Measurements from ENCODE around the gene CEMIP. TPM values are rescaled to one million over a fixed set of nuclear protein-coding genes. Genes with fewer than 3 reads are reported as not detected.

The CEMIP gene
- total RNA-seq, 2 experiments from 2014 or later: not detected

- BruUV-seq (replicated peaks): no TSS peak
Observed at GRCh38 chr15:80841541-80841940, 62.4 kb downstream of the CEMIP start.

GRCh38 chr15:80844011-80844732 lies 65.0 kb downstream of the CEMIP start:
- H3K79me2 ChIP-seq (ENCODE audit: insufficient read depth, low read depth, low read length): no peaks in the 10 kb centered on the region
- H3K4me1 ChIP-seq (ENCODE audit: insufficient read depth, low read length, poor library complexity, severe bottlenecking): no peaks in the 10 kb centered on the region
- no TSS peak for BruUV-seq (replicated peaks)
- no peak for DNase-seq (ENCODE audit: low spot score)
- H3K9me2 ChIP-seq (ENCODE audit: insufficient read depth, low read length): no peaks in the 10 kb centered on the region
- no peaks in the 10 kb centered on the region for H3K9me3 ChIP-seq (ENCODE audit: low read length)
- H3K27ac ChIP-seq (ENCODE audit: low read depth, low read length, poor library complexity, severe bottlenecking): no peak overlapping the region
- intact Hi-C loops (cut with micrococcal nuclease; ENCODE audit: unreplicated experiment): no loop called here
- no peak overlapping the region for H2AFZ ChIP-seq (ENCODE audit: low read length)
- H3K36me3 ChIP-seq (ENCODE audit: insufficient read depth, low read length): no peaks in the 10 kb centered on the region
- ChIA-PET CTCF (ENCODE audit: unreplicated experiment) (no interaction called here), POLR2A (interaction anchor here (1.0 kb wide), 1 partner anchor 9 kb away, joined by 3 read pairs; no protein-coding TSS in a partner anchor)
- H3K4me3 ChIP-seq (ENCODE audit: low read depth, low read length, poor library complexity, severe bottlenecking): no peak overlapping the region
- H3K4me2 ChIP-seq (ENCODE audit: low read length): no peak overlapping the region
- TF ChIP-seq CTCF (conservative IDR thresholded peaks at IDR 0.05; ENCODE audit: low read length) (no peak), EZH2phosphoT487 (IDR thresholded peaks at IDR 0.05; ENCODE audit: borderline replicate concordance, low read depth, low read length) (no peak)
- H4K20me1 ChIP-seq (ENCODE audit: insufficient read depth, low read length): no peaks in the 10 kb centered on the region

More at GRCh38 chr15:80841541-80841940, 62.4 kb downstream of the CEMIP start:
- no peaks in the 10 kb centered on the region for H3K4me1 ChIP-seq (ENCODE audit: insufficient read depth, low read length, poor library complexity, severe bottlenecking)
- H3K4me3 ChIP-seq (ENCODE audit: low read depth, low read length, poor library complexity, severe bottlenecking): no peak overlapping the region
- no peak overlapping the region for H3K27ac ChIP-seq (ENCODE audit: low read depth, low read length, poor library complexity, severe bottlenecking)
- POLR2A ChIA-PET: no interaction called here
- H3K79me2 ChIP-seq (ENCODE audit: insufficient read depth, low read depth, low read length): no peaks in the 10 kb centered on the region
- intact Hi-C loops (cut with micrococcal nuclease; ENCODE audit: unreplicated experiment): no loop called here
- CTCF ChIA-PET (ENCODE audit: unreplicated experiment): no interaction called here
- DNase-seq (ENCODE audit: low spot score): no peak
- no peaks in the 10 kb centered on the region for H3K9me3 ChIP-seq (ENCODE audit: low read length)
- no peak overlapping the region for H3K4me2 ChIP-seq (ENCODE audit: low read length)
- no peak for TF ChIP-seq EZH2phosphoT487 (IDR thresholded peaks at IDR 0.05; ENCODE audit: borderline replicate concordance, low read depth, low read length)
- no peak for TF ChIP-seq CTCF (conservative IDR thresholded peaks at IDR 0.05; ENCODE audit: low read length)
- H2AFZ ChIP-seq (ENCODE audit: low read length): no peak overlapping the region
- no peaks in the 10 kb centered on the region for H4K20me1 ChIP-seq (ENCODE audit: insufficient read depth, low read length)
- no peaks in the 10 kb centered on the region for H3K9me2 ChIP-seq (ENCODE audit: insufficient read depth, low read length)
- H3K36me3 ChIP-seq (ENCODE audit: insufficient read depth, low read length): no peaks in the 10 kb centered on the region

Measured in OCI-LY7 (cell line).